Stimulated activated CD4-positive, alpha-beta T cell treated with anti-CD3 and anti-CD28 coated beads, TNF-alpha, amount 100 ng/mL, for 24 hours (primary cell): ENCODE results near the gene KNOP1.
A peak's percentile ranks its signal among the peaks of the same experiment; 100 is the strongest.
"Not testable (repeated sequence)": the region's sequence is repeated elsewhere in the genome, so short reads cannot be mapped to it uniquely, and the experiment has no call there.

Experiments used
- DNase-seq, 3 experiments: peaks; one replicate each; pipeline ENCODE4 v3.0.0-alpha.2; 2020; ENCODE audit warnings: low read depth in 3 of 3

Gene KNOP1

DNA sequence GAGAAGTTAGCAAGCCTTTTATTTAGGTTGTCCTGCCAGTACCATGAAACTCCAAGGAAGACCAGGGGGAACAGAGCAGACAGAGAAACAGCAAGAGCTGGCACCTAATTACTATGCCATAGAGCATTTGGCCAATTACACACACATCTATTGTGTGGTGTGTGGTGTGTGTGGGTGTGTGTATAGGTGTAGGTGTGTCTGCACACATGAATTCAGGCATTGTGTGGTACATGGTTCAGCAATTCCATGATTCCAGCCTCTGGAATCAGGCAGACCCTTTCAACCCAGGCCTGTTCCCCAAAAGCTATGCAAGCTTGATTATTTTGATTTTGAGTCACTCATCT is 25.8 kb upstream of the KNOP1 start:
- no peak for DNase-seq

- no peak for DNase-seq
Measured at GRCh38 chr16:19741354-19741753, 23.3 kb upstream of the KNOP1 start.

DNA sequence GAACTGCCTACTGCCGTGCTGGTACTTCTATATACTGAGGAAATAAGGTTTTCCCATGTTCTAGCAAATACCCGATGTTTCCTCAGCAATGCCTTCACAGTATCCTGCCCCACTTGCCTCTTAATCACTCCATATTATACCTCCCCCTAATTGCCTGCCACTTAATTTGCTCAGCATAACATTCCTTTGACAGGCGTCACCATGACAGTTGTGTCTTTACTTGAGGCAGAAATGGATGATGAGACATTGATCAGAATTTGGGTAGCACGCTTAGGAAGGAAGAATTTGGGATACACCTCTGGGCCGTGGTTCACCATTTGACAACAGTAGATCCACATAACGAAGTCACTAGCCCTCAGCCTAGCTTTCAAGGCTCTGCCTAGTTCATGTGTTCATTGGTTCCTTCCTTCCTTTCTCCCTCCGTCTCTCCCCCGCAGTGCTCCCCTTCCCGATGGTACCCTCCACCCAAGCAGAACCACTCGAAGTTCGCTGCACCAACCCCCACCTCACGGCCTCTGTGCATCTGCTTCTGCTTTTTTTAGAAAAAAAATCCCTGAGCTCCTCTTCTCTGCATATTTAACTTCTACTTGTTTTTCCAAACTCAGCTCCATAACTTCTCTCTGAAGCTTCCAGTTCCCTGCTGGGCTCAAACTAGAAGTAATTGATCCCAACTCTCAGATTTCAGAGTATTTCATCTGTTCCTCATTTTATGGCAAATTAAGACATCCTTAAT is 19.4 kb upstream of the KNOP1 start:
- DNase-seq: no peak

GRCh38 chr16:19735074-19735867 is 17.2 kb upstream of the KNOP1 start:
- no peak for DNase-seq

- DNase-seq: no peak
Measured at GRCh38 chr16:19733551-19733950, 15.5 kb upstream of the KNOP1 start.

- DNase-seq: no peak
Measured at GRCh38 chr16:19728636-19728965, 10.6 kb upstream of the KNOP1 start.

- DNase-seq: no peak
Measured at GRCh38 chr16:19722981-19723380, 5.0 kb upstream of the KNOP1 start.

DNA sequence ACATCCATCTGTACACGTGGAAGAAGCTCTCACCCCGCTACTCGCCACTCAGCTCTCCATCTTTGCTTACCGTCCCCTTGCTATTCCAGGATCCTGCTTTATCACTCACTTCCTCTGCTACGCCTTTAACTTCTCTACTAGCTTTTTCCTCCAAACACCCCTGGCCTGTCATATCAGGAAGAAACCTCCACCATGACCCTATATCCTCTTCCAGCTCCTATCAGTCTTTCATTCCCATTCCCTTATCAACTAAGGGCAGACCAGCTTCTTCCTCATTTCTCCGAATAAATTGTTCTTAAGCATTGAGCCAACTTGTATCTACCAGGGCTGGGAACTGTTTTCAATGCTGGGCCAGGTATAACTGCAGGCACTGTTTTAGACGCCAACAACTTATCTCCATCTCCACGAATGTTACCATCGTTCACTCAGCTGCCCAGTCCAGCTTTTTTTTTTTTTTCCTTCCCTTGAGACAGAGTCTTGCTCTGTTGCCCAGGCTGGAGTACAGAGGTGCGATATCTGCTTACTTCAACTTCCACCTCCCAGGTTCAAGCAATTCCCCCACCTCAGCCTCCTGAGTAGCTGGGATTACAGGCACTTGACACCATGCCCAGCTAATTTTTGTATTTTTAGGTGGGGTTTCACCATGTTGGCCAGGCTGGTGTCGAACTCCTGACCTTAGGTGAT is 4.4 kb upstream of the KNOP1 start:
- no peak for DNase-seq

GRCh38 chr16:19718624-19718965 is 568 bp upstream of the KNOP1 start:
- DNase-seq: peak in 1 of 3 experiments; percentile 13

GRCh38 chr16:19717314-19717713 is 713 bp downstream of the KNOP1 start:
- no peak for DNase-seq

GRCh38 chr16:19716728-19717127 is 1.3 kb downstream of the KNOP1 start:
- DNase-seq: not testable (repeated sequence)

GRCh38 chr16:19716183-19716582 is 1.8 kb downstream of the KNOP1 start:
- DNase-seq: no peak

DNA sequence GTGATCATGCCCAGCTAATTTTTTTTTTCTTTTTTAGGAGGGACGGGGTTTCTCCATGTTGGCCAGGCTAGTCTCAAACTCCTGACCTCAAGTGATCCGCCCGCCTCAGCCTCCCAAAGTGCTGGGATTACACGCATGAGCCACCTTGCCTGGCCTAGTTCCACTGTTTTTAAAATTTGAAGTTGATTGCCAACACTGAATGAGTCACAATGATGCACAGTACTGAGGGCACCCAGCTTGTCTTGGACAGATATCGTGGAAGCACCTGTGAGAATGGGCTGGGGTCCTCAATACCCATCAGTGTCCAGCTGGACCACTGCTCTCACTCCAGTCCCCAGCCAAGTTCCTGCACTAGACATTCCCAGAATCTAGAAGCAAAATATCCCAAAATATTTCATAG is 2.5 kb downstream of the KNOP1 start:
- DNase-seq: no peak

DNA sequence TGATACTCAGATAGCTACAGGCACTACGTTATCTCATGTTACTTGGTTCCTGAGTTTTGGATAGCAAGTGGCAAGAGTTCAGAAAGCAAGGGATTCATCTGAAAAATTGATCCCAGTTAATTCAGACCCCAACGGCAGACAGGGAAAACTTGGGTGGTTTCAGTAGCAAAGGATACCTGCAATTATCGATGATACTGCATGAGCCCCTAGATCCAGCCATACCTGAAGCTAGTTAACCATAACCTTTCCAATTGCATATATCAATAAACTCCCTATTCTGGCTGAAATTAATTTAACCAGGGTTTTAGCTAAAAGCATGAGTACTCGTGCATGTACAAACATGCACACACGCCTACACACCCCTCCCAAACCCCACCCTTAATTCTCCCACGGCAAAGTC is 4.3 kb downstream of the KNOP1 start:
- no peak for DNase-seq

GRCh38 chr16:19712418-19713058 is 5.5 kb downstream of the KNOP1 start:
- DNase-seq: no peak

- no peak for DNase-seq
Measured at GRCh38 chr16:19711643-19712042, 6.4 kb downstream of the KNOP1 start.

DNA sequence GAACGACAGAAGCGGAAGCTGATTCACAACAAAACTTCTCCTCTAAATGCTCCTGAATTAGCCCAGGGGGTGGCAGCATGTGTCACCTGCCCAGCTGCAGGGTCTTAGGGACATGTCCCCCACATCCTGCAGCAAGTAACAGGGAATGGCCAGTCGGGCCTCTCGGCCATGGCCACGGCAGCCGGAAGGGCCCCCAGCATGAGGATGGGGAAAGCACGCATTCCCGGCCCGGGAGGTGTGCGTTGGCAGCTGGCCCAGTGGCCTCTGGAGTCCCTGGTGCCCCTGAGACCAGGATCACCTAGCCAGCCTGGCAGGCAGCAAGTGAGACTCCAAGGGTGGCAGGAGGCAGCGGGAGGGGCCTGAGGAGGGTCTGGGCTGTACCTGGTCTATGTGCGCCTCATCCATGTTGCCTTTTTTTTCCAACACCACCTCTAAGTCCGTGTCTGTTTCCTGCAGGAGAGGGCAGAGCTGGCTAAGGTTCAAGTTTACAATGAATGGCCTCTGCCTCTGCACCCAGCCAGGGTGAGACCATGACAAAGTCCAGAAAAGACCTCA is 7.0 kb downstream of the KNOP1 start:
- no peak for DNase-seq

DNA sequence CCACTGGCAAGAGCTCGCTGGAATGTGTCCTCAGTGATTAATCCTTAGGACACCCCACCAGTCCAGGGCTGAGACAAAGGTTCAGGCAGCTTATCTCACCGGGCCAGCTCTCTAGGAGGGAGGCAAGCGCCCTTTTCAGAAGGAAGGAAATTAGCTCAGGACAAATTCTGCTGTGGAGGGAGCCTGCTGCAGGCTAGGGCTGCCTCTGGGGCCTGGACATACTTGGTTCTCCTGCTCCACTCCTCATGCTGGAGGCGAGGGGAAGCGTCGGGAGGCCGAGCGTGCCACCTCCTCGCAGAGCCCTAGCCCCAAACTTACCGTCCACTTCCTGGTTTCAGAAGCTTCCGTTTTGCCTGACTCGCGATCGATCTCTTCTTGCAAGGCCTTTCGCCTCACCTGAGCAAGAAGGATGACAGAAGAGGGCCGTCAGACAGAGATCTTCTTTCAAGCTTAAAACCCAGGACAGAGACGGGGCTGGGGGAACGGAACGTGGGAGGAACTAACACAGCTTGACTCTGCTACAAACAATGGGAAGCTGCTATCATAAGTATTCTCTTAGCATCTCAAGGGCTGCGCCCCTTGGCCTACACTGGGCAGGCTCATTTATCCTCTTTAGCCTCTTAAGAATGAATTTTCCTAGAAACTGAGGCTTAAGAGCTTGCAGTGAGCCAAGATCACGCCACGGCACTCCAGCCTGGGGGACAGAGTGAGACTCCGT is 7.7 kb downstream of the KNOP1 start:
- DNase-seq: no peak

DNA sequence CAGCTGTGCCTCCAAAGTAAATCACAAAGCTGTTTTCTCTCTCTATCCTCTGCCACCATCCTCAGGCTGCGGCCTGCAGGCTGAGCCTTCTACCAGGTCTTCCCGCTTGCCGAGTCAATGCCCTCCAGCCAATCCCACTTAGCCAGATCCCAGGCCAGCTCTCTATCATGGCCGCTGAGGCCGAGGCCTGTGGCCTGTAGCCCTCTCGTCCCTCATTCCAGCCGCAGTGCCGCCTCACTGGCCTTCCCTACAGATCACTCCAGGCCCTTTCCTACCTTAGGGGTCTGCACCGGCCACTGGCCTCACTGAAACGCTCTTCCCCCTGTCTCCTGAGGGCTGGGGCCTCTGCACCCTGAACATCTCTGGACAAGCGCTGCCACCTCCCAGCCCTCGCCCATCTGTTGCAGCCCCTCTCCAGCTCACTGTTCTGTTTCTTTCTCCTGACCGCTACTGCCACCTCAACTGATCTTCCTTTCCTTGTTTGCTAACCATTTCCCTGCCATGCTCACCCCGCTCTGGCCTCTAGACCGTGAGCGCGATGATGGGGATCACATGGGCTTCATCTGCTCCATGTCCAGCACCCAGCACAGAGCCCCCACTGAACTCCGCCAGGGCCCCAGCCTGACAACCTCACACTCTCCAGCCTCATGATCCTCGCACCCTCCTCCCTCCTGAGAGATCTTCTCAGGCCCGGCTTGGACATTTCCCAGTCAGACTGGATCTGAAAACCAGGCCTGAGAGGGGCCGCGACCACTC is 8.5 kb downstream of the KNOP1 start:
- DNase-seq: no peak

DNA sequence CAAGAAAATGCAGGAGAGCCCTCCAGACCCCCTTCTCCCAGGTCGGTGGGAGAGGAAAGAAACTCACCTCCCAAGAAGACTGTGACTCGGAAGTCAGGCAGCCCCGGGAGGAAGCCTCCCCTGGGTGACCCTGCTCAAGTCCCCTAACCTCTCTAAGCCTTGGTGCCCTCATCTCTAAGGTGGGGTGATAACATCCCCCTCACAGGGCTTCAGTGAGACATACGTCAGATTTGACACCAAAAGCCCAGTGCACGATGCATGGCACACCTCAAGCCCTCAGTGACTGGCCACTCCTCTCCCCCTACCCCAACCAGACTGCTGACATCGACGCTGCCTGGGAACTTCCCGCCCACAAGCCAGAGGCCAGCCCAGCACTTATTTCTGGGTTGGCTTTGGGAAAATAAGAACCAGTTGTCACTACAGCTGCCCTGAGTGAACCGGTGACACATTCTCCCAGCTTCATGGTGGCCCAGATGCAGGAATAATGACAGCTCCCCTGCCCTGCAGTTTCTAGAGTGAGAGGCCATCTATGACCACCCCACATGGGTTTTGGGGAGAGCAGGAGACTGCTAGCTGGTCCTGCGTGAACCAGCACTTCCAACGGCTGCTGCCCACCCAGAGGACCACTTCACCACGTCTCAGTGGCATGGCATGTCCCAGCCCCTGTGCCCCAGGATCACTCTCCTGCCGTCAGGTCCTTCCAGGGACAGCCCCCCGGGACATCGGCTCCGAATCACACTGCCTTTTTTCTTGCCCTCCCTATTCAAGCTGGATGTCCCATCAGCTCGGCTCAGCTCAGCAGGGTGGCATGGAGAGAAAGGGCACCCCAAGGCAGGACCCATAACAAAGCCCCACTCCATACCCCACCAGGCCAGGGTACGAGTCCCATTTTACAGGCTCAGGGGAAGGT is 9.5 kb downstream of the KNOP1 start:
- DNase-seq: no peak
